Measurements from ENCODE around the gene DPH1.

The DPH1 gene

GRCh38 chr17:1985093-1985492 is 44.9 kb upstream of the DPH1 start:
- Histone ChIP-seq H3K4me1 (ENCODE audit: insufficient read depth, low read length, poor library complexity, severe bottlenecking) (no peaks in the 10 kb centered on the region), H4K20me1 (ENCODE audit: insufficient read depth, low read length, poor library complexity, severe bottlenecking) (no peaks in the 10 kb centered on the region), H3K4me2 (ENCODE audit: low read depth, low read length, poor library complexity, severe bottlenecking) (no peak overlapping the region), H3K4me3 (ENCODE audit: low read length, poor library complexity, severe bottlenecking) (no peak overlapping the region), H2AFZ (ENCODE audit: low read length) (no peak overlapping the region), H3K9ac (ENCODE audit: low read depth, low read length, poor library complexity, severe bottlenecking) (no peak overlapping the region), H3K27me3 (ENCODE audit: insufficient read depth, low read length, poor library complexity, severe bottlenecking) (no peaks in the 10 kb centered on the region), H3K9me3 (ENCODE audit: insufficient read depth, low read depth, low read length) (no peaks in the 10 kb centered on the region), H3K36me3 (ENCODE audit: insufficient read depth, low read length) (no peaks in the 10 kb centered on the region), H3F3A (ENCODE audit: low read depth) (no peaks in the 10 kb centered on the region), H3K79me2 (ENCODE audit: insufficient read depth, low read length) (no peaks in the 10 kb centered on the region), H3K9me2 (replicated peaks; ENCODE audit: low read depth, low read length) (no peaks in the 10 kb centered on the region)
- TF ChIP-seq CTCF (conservative IDR thresholded peaks at IDR 0.05; ENCODE audit: low read length) (no peak), EZH2phosphoT487 (IDR thresholded peaks at IDR 0.05; ENCODE audit: borderline replicate concordance) (no peak)

- Histone ChIP-seq H4K20me1 (ENCODE audit: insufficient read depth, low read length, poor library complexity, severe bottlenecking) (no peaks in the 10 kb centered on the region), H3K4me3 (ENCODE audit: low read length, poor library complexity, severe bottlenecking) (no peak overlapping the region), H2AFZ (ENCODE audit: low read length) (no peak overlapping the region), H3K9me2 (replicated peaks; ENCODE audit: low read depth, low read length) (no peaks in the 10 kb centered on the region), H3K4me2 (ENCODE audit: low read depth, low read length, poor library complexity, severe bottlenecking) (no peak overlapping the region), H3K9ac (ENCODE audit: low read depth, low read length, poor library complexity, severe bottlenecking) (no peak overlapping the region), H3F3A (ENCODE audit: low read depth) (no peaks in the 10 kb centered on the region), H3K4me1 (ENCODE audit: insufficient read depth, low read length, poor library complexity, severe bottlenecking) (no peaks in the 10 kb centered on the region), H3K9me3 (ENCODE audit: insufficient read depth, low read depth, low read length) (no peaks in the 10 kb centered on the region), H3K79me2 (ENCODE audit: insufficient read depth, low read length) (no peaks in the 10 kb centered on the region), H3K36me3 (ENCODE audit: insufficient read depth, low read length) (no peaks in the 10 kb centered on the region), H3K27me3 (ENCODE audit: insufficient read depth, low read length, poor library complexity, severe bottlenecking) (no peaks in the 10 kb centered on the region)
- TF ChIP-seq CTCF (conservative IDR thresholded peaks at IDR 0.05; ENCODE audit: low read length), result no peak
- no peak for TF ChIP-seq EZH2phosphoT487 (IDR thresholded peaks at IDR 0.05; ENCODE audit: borderline replicate concordance)
Observed at GRCh38 chr17:1985686-1986085, 44.3 kb upstream of the DPH1 start.

DNA sequence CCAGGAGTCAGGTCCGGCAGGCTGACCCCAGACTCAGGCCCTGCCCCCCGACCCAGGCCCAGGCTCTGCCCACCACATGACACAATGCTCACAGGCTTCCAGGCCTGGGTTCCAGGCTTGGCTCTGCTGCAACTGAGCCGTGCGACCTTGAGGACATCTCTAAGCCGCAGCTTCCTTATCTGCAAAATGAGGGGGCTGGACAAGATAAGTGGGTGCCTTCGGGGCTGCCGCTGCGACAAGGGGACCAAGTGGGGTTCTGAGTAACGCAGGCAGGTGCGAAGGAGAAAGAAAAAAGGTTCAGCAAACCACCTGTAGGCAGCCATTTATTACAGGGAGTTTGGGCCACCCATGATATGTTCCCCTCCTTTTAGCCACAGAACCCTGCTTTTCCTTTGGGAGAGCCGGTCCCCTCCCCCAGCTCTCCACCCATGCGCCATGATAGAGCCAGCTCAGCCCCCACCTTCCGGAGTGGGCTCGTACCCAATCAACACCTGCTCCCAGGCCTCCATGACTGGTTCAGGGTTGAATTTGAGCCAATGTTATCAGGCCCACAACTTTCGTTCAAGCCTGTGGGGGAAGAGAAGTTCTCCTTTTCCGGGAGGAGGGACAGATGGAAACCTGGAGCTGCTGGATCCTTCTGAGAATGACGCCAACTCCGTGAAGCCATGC is 43.0 kb upstream of the DPH1 start:
- Histone ChIP-seq H3K36me3 (ENCODE audit: insufficient read depth, low read length) (no peaks in the 10 kb centered on the region), H3K4me2 (ENCODE audit: low read depth, low read length, poor library complexity, severe bottlenecking) (no peak overlapping the region), H3K27me3 (ENCODE audit: insufficient read depth, low read length, poor library complexity, severe bottlenecking) (no peaks in the 10 kb centered on the region), H3K9me2 (replicated peaks; ENCODE audit: low read depth, low read length) (no peaks in the 10 kb centered on the region), H4K20me1 (ENCODE audit: insufficient read depth, low read length, poor library complexity, severe bottlenecking) (no peaks in the 10 kb centered on the region), H3K4me3 (ENCODE audit: low read length, poor library complexity, severe bottlenecking) (no peak overlapping the region), H3K9me3 (ENCODE audit: insufficient read depth, low read depth, low read length) (no peaks in the 10 kb centered on the region), H3F3A (ENCODE audit: low read depth) (no peaks in the 10 kb centered on the region), H3K9ac (ENCODE audit: low read depth, low read length, poor library complexity, severe bottlenecking) (no peak overlapping the region), H2AFZ (ENCODE audit: low read length) (no peak overlapping the region), H3K4me1 (ENCODE audit: insufficient read depth, low read length, poor library complexity, severe bottlenecking) (no peaks in the 10 kb centered on the region), H3K79me2 (ENCODE audit: insufficient read depth, low read length) (no peaks in the 10 kb centered on the region)
- TF ChIP-seq CTCF (conservative IDR thresholded peaks at IDR 0.05; ENCODE audit: low read length) (no peak), EZH2phosphoT487 (IDR thresholded peaks at IDR 0.05; ENCODE audit: borderline replicate concordance) (no peak)
